SKM-1 treated with dmso at 0.1 percent for 144 hours (cell line): Measurements from ENCODE around the gene RAPGEF1.

Experiments
- DNase-seq: peaks from one replicate; lab custom pipeline; 2025; ENCODE audit not compliant: unreplicated experiment; lab: John Stamatoyannopoulos, UW

The RAPGEF1 gene

DNA sequence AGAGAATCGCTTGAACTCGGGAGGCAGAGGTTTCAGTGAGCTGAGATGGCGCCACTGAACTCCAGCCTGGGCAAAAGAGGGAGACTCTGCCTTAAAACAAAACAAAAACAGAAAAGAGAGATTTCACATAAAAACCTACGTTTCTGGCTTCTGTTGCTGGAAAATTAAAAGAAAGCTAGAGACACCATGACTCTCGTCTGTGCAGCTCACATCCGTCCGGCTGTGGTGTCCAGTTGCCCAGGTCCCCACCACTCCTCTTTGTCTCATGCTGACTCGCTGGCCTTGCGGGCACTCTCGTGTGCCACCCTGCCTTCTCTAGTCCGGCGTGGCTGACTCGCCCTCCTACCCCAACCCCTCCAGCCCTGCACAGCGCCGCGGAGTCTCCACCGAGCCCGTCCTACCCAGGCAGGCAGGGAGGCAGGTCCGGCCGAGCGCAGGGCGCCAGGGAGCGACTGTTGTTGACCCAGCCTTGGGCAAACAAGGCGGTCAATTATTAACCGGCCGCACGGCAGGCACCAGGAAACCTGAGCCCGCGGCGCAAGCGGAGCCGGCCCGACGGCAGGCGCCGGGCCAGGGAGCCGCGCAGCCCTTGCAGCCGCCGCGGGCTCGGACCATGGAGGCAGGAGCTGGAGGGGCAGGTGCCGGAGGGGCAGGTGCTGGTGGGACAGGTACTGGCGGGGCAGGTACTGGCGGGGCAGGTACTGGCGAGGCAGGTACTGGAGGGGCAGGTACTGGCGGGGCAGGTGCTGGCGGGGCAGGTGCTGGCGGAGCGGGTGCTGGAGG, 194.7 kb downstream of the RAPGEF1 start, which contains the start of gene PRRT1B:
Gene PRRT1B (plus strand): TSS at position 521 of the 783 bp plus-strand sequence. CDS start 93 bp downstream, at position 614.
- DNase-seq = no peak

- DNase-seq = no peak
Measured at GRCh38 chr9:131543141-131543540, 196.7 kb downstream of the RAPGEF1 start.

DNA sequence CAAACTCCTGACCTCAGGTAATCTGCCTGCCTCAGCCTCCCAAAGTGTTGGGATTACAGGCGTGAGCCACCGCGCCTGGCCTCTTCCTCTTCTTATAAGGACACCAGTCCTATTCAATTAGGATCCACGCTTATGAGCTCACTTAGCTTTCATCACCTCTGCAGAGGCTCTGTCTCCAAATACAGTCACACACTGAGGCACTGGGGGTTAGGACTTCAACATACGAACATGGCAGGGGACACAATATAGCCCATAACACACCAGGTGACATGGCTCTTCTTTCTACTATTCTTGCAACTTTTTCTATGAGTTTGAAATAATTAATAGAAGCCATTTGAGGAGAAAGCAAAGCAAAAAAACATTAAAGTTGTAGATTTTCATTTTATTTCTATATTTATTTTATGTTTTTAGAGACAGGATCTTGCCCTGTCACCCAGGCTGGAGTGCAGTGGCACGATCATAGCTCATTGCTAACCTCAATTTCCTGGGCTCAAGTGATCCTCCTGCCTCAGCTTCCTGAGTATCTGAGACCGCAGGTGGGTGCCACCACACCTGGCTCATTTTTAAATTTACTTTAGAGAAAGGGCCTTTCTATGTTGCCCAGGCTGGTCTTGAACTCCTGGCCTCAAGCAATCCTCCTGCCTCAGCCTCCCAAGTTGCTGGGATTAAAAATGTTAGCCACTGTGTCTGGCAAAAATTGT, 200.5 kb downstream of the RAPGEF1 start:
- DNase-seq = no peak

GRCh38 chr9:131537946-131538345, 201.9 kb downstream of the RAPGEF1 start:
- no peak for DNase-seq

DNA sequence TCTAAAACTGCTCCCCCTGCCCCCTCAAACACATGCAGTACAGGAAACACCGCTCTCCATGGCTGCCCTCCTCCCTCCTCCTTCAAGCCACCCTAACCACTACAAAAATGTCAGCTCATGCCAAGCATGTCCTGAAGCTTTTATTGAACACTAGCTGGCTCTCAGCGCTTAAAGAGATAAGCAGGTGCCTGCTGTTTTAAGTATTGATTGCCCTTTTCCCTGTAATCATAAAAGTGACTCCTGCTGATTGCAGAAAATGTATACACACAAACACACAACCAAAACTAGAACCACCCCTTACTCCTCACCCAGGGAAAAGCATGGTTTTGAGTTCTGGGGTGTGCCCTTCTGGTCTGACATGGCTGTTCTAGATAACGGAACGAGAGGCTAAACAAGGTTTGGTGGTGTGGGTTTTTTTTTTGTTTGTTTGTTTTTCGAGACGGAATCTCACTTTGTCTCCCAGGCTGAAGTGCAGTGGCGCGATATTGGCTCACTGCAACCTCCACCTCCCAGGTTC, 205.1 kb downstream of the RAPGEF1 start:
- DNase-seq = no peak

GRCh38 chr9:131530920-131531832, 208.7 kb downstream of the RAPGEF1 start, which contains the start of gene UCK1:
Gene UCK1 (minus strand): TSS chr9:131531263. CDS start chr9:131531174, 89 bp downstream.
- DNase-seq = peak; percentile 70

GRCh38 chr9:131530546-131530919, 209.3 kb downstream of the RAPGEF1 start:
- DNase-seq = no peak

DNA sequence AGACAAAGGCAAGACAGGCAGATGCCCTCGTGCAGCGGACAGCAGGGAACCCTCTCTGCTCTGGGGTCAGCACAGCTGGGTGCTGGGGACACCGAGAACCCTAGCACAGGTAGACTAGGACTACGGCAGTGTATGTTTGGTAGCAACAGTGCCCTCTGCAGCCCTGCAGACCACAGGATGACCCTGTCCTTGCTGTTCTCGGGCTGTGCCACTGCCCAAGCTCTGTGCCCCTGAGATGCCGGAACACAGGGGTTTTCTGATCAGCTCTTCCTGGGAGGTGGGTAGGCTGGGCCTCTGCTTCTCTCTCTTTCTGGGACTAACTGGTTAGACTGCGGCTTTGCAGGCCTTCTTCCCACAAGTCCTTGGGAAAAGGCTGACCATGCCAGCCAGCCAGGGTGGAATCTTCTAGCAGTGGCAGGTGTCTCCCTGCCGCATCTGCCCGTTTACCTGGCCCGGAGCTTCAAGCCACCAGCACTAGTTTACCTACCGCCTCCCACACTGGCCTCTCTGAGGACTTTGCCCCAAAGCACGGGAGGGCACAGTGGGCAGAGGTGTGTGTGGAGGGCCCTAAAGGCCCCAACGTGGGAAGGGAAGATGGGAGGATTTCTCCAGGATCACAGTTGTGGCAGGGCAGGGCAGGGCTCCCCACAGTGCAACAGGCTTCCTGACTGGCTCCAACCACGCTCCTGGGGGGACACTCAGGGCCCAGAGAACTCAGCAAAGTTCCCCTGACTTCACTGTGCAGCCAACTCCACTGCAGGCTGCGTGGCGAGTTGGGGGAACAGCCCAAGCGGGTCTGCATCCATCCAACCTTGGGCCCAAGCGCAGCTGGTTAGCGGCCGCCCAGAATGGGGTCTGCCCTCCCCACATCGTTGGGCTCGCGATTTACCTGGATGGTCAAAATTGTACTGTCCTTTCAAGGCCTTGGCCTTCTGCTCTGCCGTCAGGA, 210.0 kb downstream of the RAPGEF1 start:
- no peak for DNase-seq

DNA sequence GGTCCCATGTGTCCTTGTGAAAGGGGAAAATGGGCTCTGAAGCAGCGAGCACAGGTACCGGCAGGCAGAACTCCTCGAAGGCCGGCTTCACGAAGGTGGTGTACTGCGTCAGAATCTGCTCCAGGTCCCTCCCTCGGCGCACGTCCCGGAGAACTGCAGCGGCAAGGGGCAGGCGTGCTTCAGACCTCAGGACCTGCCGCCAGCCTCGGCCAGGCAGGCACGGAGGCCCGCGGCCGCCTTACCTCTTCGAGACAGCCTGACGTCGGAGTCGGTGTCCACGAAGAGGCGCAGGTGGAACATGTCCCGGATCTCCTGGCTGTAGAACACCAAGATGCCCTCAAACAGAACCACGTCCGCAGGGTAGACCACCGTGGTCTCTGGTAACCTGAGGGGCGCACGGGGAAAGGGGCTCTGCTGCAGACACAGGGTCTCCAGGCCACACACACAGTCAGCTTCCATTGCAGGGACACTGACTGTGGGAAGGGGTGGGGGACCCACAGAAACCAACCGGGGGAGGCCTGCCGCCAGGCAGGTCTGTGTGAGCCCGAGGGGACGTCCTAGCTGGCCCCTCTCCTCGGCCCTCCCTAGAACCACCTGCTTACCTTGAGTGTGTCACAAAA, 210.9 kb downstream of the RAPGEF1 start:
- no peak for DNase-seq

DNA sequence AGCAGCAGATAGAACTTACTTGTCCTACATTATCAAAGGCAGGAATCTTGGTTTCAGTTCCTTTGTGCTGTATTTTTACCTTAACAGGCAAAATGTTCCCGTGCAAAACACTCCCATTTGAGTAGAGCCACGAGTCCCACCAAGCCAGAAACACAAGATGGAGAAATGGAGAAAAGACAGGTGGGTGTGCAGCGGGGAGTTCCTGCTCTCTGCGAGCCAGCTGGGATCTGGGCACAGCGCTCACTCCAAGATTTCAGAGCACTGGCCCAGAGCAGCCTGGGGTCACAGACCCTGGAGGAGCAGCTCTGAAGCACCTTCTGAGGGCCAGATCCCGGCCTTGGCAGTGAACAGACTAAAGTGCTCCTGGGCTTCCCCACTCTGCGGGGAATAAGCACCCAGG, 211.7 kb downstream of the RAPGEF1 start:
- DNase-seq = no peak
